Measurements from ENCODE around the gene SPTLC3. TPM values are rescaled to one million over a fixed set of nuclear protein-coding genes. Genes with fewer than 3 reads are reported as not detected.

The SPTLC3 gene
- total RNA-seq, 1 experiment from 2014 or later, result 18.4 TPM

DNA sequence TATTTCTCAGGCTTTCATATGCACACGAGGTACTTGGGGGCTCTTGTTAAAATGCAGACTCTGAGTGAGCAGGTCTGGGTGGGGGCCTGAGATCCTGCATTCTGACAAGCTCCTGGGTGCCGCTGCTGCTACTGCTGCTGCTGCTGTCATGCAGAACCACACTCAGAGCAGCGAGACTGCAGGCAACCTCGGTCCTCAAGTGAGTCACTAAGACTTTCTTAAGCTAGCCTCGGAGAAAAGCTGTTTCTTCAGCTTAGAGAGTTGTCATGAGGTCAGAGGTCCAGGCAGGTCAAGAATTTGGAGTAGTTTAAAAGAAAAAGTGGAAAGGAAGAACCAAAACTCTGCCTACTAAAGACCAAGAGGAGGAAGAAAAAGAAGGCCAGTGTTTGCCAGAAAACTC lies 92.9 kb downstream of the SPTLC3 start:
- Histone ChIP-seq H3K9me3 (no peaks in the 10 kb centered on the region), H3K27me3 (no peaks in the 10 kb centered on the region), H3K36me3 (no peaks in the 10 kb centered on the region), H3K4me3 (no peak overlapping the region)
- DNase-seq, result peak; percentile 41

DNA sequence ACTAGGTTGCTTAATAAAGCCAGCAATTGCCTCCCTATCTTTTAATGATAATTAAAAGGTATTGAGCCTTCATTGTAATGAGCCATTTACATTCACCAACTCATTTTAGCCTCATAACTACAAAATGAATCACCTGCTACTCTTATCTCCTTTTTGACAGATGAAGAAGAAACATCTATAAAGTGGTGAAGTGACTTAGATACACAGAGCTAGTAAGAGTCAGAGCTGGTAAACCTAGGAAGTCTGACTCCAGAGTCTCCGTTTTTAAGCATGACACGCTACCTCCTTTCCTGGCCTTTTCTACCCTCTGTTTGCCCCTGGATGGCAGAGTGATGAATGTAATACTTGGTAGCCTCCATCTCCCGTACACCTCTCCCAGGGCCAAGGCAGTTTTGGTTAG lies 93.5 kb downstream of the SPTLC3 start:
- Histone ChIP-seq H3K9me3 (no peaks in the 10 kb centered on the region), H3K4me3 (no peak overlapping the region), H3K36me3 (no peaks in the 10 kb centered on the region), H3K27me3 (no peaks in the 10 kb centered on the region)
- DNase-seq, result no peak

GRCh38 chr20:13102694-13103093 lies 93.9 kb downstream of the SPTLC3 start:
- H3K9me3 ChIP-seq, result no peaks in the 10 kb centered on the region
- DNase-seq, result no peak

GRCh38 chr20:13105039-13105438 lies 96.3 kb downstream of the SPTLC3 start:
- Histone ChIP-seq H3K36me3 (no peaks in the 10 kb centered on the region), H3K9me3 (no peaks in the 10 kb centered on the region), H3K4me3 (no peak overlapping the region)

More at GRCh38 chr20:13102694-13103093, 93.9 kb downstream of the SPTLC3 start:
- Histone ChIP-seq H3K27me3 (no peaks in the 10 kb centered on the region), H3K4me3 (no peak overlapping the region), H3K36me3 (no peaks in the 10 kb centered on the region)

DNA sequence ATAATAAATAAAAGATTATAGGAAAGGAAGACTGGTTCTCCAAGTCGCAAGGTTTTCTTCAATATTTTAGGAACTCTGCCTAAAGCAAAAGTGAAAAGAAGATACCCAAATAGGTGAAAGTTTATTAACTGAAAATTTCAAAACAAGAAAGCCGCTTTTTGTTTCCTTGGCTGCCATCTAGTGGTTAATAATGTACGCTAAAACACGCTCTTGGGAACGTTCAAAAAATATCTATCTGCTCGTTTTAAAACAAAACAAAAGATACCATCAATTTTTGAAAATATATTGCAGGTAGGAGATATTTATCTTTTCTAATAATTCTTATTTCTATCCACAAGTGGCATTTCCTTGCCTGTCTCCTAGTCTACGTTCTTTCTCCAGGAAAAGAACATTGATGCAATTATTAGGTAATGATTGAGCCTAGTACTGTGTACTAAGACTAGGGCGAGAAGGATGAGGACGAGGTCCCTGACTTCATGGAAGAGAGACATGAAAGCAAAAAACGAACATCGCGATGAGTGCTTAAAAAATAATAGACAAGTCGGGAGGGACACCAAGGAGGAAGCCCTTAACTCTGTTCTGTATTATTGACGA lies 97.2 kb downstream of the SPTLC3 start:
- H3K9me3 ChIP-seq, result no peaks in the 10 kb centered on the region
- no peaks in the 10 kb centered on the region for H3K27me3 ChIP-seq
- no peak overlapping the region for H3K4me3 ChIP-seq
- no peak for DNase-seq
- no peaks in the 10 kb centered on the region for H3K36me3 ChIP-seq

More at GRCh38 chr20:13105039-13105438, 96.3 kb downstream of the SPTLC3 start:
- H3K27me3 ChIP-seq, result no peaks in the 10 kb centered on the region
- DNase-seq, result no peak

DNA sequence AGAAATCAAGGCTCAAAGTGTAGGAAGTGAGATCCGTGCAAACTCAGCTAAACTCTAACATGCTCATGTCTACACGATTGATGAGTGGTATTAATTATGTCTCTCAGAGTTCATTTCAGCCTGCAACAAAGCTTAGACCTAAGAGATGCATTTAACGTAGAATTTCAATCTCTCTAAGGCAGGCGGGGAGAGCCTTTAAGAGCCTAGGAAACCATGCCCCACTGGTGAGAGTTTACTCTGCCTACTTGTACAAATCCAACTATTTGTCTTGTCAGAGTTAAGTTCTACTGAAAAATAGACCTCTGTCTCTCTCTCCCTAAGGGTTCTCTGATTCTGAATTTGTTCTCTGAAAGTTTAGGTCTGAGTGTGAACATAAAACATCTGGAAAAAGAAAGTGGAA lies 100.9 kb downstream of the SPTLC3 start:
- Histone ChIP-seq H3K36me3 (no peaks in the 10 kb centered on the region), H3K4me3 (no peak overlapping the region), H3K9me3 (no peaks in the 10 kb centered on the region), H3K27me3 (no peaks in the 10 kb centered on the region)
- DNase-seq, result no peak

- no peaks in the 10 kb centered on the region for H3K27me3 ChIP-seq
- H3K4me3 ChIP-seq, result no peak overlapping the region
- no peaks in the 10 kb centered on the region for H3K36me3 ChIP-seq
- no peak for DNase-seq
- no peaks in the 10 kb centered on the region for H3K9me3 ChIP-seq
Measured at GRCh38 chr20:13110796-13111195, 102.0 kb downstream of the SPTLC3 start.

GRCh38 chr20:13111249-13111911 lies 102.6 kb downstream of the SPTLC3 start:
- no peaks in the 10 kb centered on the region for H3K9me3 ChIP-seq
- DNase-seq, result no peak
- H3K27me3 ChIP-seq, result no peaks in the 10 kb centered on the region
- no peak overlapping the region for H3K4me3 ChIP-seq
- H3K36me3 ChIP-seq, result no peaks in the 10 kb centered on the region

DNA sequence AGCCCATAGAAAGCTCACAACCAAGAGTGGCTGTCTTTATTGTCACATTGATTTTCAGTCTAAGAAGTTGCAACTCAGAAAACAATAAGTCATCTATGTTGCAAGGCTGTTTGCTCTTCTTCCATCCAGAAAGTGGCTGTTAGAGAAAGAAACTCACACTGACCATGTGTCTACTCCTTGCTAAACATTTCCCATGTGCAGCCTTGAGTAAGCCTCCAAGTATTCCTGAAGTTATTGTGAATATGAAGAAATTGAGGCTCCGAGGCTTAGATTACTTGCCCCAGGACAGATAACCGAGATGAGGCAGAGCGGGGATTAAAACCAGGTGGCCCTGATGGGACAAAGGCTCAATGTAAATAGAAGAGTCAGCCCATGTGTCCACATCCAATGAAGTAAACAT lies 105.0 kb downstream of the SPTLC3 start:
- Histone ChIP-seq H3K9me3 (no peaks in the 10 kb centered on the region), H3K27me3 (no peaks in the 10 kb centered on the region), H3K36me3 (no peaks in the 10 kb centered on the region), H3K4me3 (no peak overlapping the region)
- no peak for DNase-seq

DNA sequence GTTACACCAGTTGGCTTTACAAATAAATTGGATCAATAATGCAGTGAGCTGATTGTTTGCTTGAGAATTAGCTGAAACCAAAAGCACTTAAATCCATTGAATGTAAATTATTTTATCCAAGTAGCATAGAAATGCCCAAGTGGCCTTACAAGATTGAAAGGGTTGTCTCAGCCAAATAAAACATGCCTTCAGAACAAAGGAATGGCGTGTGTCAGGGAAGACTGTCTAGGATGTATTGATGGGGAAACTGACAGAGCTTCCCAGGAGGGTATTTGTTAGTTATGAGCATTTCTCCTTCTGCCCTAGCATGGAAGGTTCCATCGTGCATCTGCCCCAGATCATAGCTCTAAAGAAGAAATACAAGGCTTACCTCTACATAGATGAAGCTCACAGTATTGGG lies 108.4 kb downstream of the SPTLC3 start:
- no peaks in the 10 kb centered on the region for H3K27me3 ChIP-seq
- DNase-seq, result no peak
- H3K4me3 ChIP-seq, result no peak overlapping the region
- H3K36me3 ChIP-seq, result no peaks in the 10 kb centered on the region
- no peaks in the 10 kb centered on the region for H3K9me3 ChIP-seq

DNA sequence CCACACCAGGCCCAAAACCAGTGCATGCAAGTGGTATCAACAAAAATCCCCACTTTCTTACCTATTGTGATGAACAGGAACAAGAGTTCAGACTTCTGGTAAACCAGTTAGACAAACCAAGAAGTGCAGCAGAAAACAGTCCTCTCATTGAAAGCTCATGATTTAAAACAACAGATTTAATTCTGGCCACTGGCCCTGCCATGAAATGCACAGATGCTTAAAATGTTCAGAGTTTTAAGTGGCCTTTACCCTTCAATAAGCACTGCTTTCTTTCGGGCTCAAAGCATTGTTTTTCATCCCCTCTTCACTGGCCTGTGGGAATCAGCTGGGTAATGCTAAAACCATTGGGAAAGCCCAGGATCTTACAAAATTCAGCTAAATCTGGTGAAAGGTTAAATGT lies 109.9 kb downstream of the SPTLC3 start:
- Histone ChIP-seq H3K27me3 (no peaks in the 10 kb centered on the region), H3K9me3 (no peaks in the 10 kb centered on the region), H3K4me3 (no peak overlapping the region), H3K36me3 (no peaks in the 10 kb centered on the region)
- no peak for DNase-seq

DNA sequence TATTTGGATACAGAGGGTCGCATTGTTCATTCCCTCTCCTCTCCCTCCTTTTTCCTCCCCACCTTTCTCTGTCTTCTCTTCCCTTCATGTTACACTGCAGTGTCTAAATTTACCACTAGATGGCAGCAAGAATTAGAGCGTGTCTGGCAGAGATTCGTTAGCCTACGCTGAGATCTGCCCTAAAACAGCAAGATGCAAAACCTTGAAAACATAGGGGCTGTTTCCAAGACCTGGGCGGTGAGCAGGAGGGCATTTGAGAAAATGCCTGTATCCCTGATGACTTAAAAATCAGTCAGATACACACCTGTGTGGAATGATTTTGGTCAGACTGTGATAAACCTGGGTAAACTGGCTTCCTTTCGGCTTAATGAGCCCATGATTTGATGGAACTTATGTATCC lies 110.8 kb downstream of the SPTLC3 start:
- Histone ChIP-seq H3K27me3 (no peaks in the 10 kb centered on the region), H3K36me3 (no peaks in the 10 kb centered on the region), H3K4me3 (no peak overlapping the region), H3K9me3 (no peaks in the 10 kb centered on the region)
- DNase-seq, result no peak

DNA sequence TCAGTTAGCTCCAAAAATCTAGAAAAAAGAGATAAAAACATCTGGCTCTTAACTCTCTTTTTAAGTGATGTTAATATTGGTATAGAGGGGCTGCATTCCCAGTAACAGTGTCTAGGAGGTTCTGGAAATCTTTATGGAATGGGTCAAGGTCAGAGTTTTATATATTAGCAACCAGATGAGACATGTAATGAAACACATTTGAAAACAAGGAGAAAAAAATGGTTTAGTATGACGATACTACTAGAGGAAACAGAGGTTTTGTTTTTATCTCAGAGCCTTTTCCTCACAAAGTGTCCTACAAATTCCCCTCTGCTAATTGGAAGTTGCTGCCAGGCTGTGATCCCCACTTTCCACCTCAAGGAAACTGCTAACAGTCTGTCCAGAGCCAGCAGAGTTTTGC lies 111.7 kb downstream of the SPTLC3 start:
- H3K9me3 ChIP-seq, result no peaks in the 10 kb centered on the region
- H3K36me3 ChIP-seq, result no peaks in the 10 kb centered on the region
- H3K4me3 ChIP-seq, result no peak overlapping the region
- DNase-seq, result no peak
- H3K27me3 ChIP-seq, result no peaks in the 10 kb centered on the region

DNA sequence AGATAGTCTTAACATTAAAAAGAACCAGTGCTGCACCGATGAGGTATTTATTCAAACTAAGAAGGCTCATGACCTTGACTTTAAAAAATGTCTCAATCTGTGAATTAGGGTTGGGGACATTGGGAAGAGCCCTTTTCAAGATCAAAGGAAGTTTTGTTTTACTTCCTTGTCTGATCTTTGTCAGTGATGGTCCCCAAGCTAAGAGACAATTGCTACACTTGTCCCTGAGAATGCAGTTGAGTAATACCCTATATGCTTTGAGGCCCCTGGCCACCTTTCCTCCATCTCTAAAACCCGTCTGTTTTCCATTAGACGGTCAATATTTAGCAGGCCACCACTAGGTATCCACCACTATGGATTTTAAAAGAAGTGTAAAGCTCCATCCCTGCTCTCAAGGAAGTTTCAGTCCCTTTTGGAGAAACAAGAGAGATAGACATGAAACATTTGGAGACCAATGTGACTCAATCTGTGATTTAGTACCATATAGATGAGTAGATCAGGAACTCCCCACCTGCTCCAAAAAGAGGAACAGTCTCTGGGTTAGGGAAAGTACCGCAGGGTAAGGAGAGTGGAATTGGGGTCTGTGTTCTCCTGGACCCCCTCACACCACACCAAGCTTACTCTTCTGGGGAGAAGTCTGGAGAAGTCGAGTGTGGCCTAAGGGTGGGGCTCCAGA lies 113.2 kb downstream of the SPTLC3 start:
- H3K4me3 ChIP-seq, result no peak overlapping the region
- no peak for DNase-seq
- H3K9me3 ChIP-seq, result no peaks in the 10 kb centered on the region
- no peaks in the 10 kb centered on the region for H3K36me3 ChIP-seq
- no peaks in the 10 kb centered on the region for H3K27me3 ChIP-seq

- no peak for DNase-seq
- Histone ChIP-seq H3K27me3 (no peaks in the 10 kb centered on the region), H3K36me3 (no peaks in the 10 kb centered on the region), H3K9me3 (no peaks in the 10 kb centered on the region), H3K4me3 (no peak overlapping the region)
Measured at GRCh38 chr20:13125486-13125885, 116.7 kb downstream of the SPTLC3 start.

GRCh38 chr20:13128173-13128572 lies 119.4 kb downstream of the SPTLC3 start:
- DNase-seq, result no peak

GRCh38 chr20:13130061-13130706 lies 121.4 kb downstream of the SPTLC3 start:
- Histone ChIP-seq H3K4me3 (no peak overlapping the region), H3K9me3 (no peaks in the 10 kb centered on the region), H3K36me3 (no peaks in the 10 kb centered on the region), H3K27me3 (no peaks in the 10 kb centered on the region)
- DNase-seq, result no peak

More at GRCh38 chr20:13128173-13128572, 119.4 kb downstream of the SPTLC3 start:
- Histone ChIP-seq H3K9me3 (no peaks in the 10 kb centered on the region), H3K27me3 (no peaks in the 10 kb centered on the region), H3K36me3 (no peaks in the 10 kb centered on the region), H3K4me3 (no peak overlapping the region)
